DMS153 treated with DMSO at 0.1 percent for 48 hours (cell line): ENCODE measurements around the gene MIEN1.
"Not testable (repeated sequence)": the region's sequence is repeated elsewhere in the genome, so short reads cannot be mapped to it uniquely, and the experiment has no call there.

Source experiments
- DNase-seq: peaks from one replicate; lab custom pipeline; 2025; ENCODE audit not compliant: unreplicated experiment; lab: John Stamatoyannopoulos, UW

Gene MIEN1, protein sequence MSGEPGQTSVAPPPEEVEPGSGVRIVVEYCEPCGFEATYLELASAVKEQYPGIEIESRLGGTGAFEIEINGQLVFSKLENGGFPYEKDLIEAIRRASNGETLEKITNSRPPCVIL

DNA sequence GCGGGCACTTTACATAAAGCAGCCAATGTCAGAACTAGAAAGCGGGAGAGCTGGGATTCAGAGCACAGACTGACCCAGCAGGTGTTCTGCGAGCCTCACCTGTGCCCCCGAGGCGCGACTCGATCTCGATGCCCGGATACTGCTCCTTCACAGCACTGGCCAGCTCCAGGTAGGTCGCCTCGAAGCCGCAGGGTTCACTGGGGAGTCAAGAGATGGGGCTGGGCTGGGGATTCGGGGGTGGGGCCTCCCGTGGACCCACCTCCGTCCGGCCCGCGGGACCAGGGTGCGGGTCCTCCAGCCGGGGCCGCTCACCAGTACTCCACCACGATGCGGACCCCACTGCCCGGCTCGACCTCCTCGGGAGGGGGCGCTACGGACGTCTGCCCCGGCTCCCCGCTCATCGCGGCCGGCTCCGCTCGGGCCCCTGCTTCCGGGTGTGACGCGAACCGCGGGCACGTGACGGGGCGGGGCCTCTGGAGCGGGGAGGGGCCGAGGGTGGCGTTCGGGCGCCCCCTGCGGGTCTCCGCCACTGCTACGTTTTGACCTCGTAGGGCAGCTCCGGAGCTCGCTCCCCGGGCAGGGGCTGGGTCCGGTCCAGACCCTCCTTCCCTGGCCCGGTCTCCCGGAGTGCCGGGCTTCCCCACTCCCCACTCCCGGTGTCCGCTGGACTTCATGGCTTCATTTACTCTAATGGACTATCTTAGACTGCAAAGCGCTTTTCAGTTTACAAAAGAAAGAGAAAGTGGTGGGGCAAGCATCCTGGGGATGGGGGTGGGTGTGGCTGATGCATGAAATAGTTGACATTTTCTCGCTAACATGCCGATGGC, at the start of gene MIEN1:
TSS of gene MIEN1 (minus strand) at position 438 of the 827 bp plus-strand sequence. CDS start at position 401, 37 bp downstream.
- DNase-seq = peak; percentile 70

DNA sequence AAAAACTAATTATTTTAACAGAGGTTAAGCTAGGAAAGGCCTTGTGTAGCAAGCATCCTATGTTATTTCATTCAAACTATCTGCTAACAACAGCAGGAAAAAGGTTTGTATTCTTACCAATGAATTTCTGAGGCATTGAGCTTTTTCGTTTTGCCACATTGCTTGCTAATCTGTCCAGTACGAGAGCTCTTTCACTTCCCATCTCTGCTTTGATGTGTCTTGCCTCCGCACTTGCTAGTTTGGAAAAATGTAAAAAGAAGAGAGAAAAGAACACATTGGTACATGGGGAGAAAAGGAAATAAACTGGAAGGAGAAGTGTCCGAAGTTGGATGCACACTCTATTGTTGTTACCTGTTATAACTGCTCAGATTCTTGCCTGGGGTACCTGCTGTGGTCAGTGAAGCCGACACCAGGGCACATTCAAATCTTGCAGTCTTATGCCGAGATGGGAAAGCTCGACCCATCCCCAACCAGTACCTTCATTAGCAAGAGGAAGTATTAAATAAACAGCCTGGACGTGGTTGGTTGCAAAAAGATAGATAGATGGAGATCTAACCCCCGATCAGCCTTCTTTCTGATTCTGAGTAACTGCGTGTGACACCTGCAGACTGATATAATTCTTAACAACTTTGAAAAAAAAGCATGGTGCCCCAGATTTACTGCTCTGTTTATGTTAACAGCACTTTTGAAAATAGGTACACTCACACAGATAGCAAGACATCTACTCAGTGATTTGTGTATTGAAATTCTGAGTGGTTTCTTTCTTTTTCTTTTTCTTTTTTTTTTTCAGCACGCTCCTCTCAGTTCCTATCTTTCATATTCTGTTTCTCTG, 47.4 kb upstream of the MIEN1 start:
- DNase-seq = no peak

DNA sequence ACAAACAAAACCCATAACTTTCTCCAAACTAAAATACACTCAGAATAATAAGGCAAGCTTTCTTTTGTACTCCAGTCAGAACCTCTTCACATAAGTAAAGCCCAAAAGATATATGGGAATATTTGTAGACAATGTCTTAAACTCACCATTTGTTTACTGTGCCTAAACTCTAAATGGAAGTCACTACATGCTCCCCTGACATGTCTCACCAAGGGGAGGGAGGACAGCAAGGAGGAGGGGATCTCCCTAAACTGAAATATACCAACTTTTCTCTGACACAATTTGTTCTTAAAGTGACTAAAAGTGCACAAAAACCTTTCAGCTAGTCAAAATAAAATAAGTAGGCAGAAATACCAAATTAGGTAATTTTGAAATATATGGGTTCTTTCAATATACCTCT, 45.9 kb upstream of the MIEN1 start:
- no peak for DNase-seq

DNA sequence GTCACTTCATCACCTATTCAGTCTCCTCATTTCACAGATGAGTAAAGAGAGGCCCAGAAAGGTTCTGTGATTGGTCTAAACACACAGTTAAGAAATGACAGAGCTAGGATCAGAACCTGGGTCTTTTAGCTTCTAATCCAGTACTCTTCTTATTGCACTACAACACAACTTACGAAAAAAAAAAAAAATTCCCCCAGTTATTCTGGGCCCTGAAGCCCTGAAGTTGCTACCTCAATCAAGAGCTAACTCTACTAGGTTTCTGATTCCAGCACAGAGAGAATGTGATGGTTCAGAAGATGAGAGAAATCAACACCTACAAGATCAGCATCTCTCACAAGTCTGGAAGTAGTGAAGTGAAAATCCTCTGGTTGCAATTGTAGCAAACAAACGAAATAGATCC, 44.7 kb upstream of the MIEN1 start:
- no peak for DNase-seq

DNA sequence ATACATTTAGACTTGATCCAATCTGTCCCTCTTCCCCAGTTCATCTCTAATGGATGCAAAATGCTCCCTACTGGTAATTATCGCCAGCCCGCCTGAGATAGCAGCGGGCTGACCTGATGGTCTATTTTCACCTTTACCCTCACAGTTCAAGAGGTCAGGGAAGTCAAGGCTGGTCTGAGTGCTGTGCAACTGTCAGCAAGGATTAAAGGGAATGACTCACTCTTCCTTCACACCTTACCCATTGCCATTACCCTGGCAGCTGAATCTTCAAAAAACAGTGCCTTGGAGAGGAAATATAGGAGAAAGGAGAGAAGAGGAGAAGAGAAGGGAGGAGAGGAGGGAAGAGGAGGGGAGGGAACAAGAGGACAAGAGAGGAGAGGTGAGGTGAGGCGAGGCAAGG, 43.7 kb upstream of the MIEN1 start:
- no peak for DNase-seq

DNA sequence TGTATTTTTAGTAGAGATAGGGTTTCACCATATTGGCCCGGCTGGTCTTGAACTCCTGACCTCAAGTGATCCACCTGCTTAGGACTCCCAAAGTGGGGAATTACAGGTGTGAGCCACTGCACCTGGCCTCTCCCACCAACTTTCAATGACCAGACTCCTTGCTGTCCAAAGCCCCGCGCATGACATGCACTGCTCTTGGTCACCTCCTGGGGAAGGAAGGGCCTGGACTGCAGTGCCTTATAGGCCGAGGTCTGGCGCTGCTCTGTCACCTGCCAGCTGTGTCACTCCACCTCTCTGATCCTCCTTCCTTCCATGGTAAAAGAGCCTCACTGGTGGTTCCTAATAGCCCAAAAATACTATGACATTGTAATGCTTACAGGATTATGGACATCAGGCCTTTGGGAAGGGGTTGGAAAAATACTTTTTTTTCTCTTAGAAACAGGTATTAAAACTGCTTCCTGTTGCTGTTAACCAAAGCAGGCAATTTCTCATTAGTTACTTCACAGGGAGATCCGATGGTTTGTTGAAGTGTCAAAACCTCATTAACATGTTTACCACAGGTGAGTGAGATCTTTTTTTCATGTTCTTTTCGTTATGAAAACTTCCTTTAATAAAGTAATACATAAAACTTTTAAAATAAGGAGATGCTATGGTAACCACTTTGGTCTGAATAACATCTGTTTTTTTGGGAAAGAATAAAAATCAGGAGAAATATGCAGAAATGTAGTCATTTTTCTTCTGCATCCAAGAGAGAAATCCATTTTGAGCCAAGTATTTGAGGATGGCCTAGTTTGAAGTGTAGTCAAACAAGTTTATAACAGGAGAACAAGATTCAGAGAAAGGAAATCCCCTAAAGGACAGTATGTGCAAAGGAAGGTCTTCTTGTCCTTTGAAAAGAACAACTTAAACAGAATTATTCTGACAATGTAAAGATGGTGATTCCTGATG, 42.9 kb upstream of the MIEN1 start:
- no peak for DNase-seq

DNA sequence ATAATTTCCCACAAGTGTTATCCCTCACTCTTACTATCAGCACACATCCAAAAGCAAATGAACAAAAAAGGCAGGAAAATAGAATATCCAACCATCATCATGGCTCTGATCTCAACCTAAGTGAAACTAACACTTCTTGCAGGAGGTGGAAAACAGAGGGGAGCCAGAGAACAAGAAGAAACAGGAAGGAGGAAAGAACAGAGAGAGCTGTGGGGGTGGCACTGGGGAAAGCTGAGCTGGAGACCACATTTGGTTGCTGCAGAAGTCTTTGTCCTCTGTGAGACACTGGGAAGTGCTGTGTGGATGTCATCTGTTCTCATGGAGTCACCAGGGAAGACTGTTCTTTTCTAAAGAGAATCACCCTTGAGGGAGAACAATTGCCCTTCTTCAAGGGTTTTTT, 42.1 kb upstream of the MIEN1 start:
- no peak for DNase-seq

DNA sequence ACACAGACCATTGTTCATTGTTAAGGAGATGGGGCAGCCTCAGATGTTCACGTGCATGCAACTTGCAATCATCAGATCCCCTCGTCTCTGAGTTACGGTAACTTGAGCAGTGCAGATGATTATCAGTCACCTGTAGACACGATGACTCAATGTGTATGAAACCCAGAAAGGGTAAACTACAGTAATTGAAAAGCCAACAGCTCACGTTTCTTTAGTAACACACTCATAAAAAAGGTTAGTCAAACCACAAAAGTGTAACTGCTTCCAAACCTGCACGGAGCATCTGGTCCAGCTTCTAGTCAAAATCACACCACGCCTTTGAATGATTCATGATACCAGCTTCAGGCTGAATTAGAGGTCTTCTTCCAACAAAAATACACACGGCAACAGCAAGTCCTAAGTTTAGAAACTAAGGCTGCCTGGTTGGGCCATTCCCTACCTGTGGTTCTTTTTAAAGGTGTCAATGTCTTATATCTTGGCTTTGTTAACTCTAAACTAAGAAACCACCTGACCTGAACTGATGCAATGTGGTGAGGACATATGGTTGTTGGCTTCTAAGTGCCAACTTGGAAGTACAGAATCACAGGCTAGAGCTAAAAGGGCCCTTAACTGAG, 39.7 kb upstream of the MIEN1 start:
- peak; percentile 61 for DNase-seq

DNA sequence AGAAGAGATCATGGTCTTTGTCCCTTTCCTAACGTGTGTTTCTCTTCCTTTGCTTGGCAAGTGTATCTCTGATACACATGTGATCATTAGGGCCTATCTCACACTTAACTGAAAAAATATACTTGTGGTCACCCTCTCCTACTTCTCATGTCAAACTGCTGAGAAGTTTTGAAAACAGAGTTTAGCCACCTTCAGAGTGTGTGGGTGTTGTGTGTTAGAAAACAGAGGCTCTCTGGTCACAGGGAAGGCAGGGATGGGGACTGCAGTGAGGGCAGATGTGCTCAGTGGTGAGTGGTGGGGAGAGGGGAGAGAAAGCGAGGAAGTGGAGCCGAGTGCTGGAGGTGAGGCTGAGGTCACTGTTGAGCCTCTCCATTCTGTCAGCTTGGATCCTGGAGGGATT, 36.8 kb upstream of the MIEN1 start:
- no peak for DNase-seq

DNA sequence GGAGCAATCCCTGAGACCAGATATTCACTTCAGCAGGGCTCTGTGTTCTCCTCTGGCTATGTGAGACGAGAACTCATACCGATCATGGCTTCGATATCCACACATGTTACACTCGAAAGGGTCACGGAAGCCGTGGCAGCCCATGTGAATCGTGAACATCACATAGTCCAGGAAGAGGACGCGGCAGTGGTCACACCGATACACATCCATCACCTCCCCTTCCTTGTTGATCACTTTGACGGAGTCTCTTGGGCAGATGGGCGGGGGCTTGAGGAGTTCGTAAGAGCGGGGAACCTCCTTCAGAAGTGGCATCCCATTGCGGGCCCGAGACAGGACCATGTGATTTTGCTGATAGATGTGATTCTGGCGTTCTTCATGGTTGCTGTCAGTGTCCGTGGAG, 35.4 kb upstream of the MIEN1 start:
- no peak for DNase-seq

DNA sequence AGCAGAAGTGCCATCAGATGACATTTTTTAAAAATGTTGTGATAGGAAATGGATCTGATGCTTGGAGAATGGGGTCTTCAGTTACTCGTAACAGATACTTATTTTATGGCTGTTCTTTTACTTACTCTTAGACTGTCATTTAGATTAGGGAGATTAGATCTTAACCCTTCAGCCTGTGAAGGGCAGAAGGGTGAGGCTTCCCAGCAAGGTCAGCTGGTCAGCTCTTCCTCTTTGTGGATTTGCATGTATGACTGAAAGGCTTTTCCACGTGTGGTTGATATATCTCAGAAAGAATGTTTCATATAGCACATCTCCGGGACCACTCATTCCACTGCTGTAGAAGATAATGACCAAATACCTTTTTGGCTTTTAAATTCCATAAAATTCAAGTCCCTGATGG, 34.8 kb upstream of the MIEN1 start:
- no peak for DNase-seq

DNA sequence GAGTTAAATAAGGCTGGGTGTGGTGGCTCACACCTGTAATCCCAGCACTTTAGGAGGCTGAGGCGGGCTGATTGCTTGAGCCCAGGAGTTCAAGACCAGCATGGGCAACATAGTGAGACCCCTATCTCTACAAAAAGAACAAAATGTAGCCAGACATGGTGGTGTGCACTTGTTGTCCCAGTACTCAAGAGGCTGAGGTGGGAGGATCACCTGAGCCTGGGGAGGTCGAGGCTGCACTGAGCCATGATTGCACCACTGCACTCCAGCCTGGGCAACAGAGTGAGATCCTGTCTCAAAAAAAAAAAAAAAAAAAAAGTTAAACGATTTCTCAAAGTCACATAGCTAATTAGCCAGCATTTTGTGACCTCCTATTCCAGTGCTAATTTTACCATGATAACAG, 33.8 kb upstream of the MIEN1 start:
- not testable (repeated sequence) for DNase-seq

DNA sequence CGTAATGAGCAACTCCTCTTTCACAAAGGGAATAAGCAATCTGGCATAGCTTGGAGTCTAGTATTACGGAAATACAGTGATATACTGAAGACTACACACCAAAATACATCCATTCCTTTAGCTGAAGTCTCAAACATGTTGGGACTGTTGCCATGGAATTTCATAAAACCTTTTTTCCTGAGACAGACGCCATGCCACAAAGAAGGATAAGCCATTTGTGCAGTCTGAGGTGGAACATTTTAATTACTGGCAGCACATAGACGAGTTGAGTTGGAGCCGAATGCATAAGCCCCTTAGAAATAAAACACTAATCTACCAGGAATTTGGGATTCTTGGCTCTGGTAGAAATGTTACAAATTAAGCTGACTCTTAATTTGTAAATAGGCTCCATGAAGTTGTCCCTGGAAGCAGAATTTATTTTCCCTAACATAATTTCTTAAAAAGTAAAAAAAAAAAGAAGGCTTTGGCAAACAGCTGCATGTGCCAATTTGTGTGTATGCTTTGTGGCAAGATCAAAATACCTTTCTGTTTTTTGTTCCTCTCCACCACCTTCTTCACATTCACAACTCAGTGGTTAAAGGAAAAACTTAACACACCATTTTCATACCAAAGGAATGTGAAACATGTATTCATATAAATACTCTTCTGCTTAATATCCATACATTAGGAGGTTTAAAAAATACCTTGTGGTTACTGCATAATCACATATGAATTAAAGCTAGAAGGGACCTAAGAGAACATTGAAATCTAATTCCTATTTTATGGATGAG, 32.9 kb upstream of the MIEN1 start:
- DNase-seq = no peak

DNA sequence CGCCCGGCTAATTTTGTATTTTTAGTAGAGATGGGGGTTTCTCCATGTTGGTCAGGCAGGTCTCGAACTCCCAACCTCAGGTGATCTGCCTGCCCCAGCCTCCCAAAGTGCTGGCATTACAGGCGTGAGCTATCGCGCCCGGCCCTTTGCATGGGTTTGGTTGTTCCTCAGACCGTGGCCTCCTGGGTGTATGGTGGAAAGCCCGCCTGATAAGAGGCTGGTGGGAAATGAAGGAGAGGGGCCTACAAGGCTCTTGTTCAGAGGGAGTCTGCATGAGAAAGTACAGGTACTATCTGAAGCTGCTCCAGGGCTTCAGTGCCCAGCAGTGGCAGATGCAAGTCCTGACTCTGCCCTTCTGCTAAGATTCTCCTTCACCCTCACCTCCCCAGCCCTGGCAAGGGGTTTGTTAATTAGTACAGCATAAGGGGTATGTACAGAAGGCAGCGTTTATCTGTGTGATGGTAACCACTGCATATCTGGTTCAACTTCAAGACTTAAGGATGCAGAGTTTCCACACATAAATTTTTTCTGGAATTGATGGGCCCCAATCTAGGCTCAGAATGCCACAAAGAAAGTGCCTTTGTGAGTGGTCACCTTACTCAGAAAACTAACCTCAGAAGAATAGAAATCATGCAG, 31.6 kb upstream of the MIEN1 start:
- no peak for DNase-seq

DNA sequence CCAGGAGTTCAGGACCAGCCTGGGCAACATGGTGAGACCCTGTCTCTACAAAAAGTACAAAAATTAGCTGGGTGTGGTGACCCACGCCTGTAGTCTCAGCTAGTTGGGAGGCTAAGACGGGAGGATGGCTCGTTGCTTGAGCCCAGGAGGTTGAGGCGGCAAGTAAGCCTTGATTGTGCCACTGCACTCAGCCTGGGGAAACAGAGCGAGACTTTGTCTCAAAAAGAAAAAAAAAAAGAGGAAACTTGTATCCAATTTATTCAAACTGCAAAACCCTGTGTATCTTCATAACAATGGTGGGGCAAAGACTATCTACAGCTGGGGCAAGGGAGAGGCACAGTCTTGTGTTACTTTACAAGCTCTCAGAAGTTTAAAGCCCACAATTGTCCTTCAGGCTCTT, 28.9 kb upstream of the MIEN1 start:
- no peak for DNase-seq

DNA sequence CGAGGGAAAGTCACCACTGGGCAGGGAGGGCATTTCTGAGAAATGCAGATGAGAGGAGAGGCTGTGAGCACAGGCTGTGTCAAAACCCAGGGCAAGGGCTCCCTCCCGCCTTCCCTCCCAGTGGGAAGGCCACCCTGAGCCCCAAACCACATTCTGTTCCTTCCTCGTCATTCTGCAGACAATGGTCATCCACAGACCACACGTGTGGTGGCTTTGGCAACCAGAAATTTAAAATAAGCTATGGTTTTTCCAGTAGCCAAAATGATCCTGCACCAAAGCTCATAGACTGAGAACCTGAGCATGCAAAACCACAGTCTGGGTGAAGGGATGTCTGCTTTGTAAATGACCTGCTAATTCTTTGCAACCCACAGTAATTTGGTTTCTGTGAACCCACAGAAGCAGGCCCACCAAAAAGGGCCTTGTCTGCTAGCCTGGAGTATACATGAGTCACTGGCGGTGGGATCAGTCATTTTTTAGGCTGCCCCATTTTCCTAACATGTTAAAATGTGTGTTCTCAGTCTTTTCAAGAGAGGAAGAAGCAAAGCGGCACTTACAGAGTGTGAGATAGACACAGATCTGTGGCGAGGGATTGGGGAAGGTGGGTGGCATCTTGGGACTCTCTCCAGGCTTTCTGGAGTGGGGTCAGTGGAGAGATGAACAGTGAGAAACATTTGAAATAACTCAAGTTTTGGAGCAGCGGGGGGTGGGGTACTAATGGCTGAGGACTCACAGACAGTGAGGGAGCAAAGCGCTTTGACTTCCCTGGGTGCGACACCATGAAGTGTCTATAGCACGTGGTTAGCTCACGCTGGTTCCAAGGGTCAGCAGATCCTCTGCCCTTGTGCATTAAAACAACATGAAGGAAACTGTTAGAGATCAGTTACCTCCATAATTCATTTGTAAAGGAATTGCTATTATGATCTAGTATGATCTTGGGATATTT, 27.9 kb upstream of the MIEN1 start:
- no peak for DNase-seq

DNA sequence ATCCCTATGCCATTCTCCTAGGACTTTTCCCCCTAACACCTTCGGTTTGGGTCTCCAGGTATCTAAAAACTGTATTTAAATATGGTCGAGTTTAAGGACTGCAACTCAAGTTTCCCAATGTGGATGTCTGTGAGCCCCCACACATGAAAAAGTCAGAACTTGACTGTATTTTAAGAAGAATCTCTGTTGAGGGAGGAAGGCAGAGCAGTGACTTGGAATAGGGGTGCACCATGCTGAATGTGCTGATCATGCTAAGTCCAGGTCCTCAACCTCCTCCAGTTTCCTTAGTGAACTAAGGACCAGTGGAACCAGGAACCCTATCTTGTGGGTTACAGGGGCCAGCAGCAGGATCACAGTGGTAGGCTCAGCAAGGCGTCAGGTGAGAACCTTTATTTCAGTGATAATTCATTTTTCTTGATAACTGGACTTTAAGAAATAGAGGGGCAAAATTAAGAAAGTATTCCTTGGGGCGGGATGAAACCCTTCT, 26.9 kb upstream of the MIEN1 start:
- no peak for DNase-seq
